HG03159 (cell line): Measurements from ENCODE around the gene KLF16.

Experiments used
- ATAC-seq: cut with Tn5 transposase; IDR thresholded peaks from one replicate; pipeline ENCODE4 v1.9.1; 2021; ENCODE audit warnings: mild to moderate bottlenecking, moderate library complexity; ENCODE audit not compliant: unreplicated experiment

KLF16 gene

DNA sequence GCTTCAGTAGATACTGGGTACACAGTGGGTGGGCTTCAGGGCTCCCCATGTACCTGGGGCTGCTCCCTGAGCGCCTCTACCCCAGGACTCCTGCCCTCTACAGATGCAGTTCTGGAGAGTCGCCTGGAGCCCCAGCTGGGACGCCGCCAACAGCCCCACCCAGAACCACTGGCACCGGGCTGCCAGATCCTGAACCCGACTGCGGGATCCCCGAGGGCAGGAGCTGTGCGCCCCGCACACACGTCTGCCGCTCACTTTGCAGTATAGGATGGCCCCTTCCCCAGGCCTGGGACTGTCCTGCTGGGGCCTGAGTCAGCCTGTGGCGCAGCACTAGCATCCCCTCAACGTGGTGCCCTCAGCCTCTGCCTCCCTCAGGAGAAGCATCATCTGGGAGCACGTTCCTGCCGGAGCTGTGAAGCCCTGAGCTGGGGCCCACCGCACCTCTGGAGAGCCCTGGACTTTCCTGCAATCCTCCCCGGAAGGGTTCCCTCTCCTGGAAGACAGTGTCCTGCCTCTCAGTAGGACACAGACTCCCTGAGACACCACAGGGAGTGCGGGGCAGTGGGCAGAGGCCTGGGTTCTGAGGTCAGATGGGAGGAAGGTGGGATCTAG lies 18.8 kb downstream of the KLF16 start:
- no peak for ATAC-seq

DNA sequence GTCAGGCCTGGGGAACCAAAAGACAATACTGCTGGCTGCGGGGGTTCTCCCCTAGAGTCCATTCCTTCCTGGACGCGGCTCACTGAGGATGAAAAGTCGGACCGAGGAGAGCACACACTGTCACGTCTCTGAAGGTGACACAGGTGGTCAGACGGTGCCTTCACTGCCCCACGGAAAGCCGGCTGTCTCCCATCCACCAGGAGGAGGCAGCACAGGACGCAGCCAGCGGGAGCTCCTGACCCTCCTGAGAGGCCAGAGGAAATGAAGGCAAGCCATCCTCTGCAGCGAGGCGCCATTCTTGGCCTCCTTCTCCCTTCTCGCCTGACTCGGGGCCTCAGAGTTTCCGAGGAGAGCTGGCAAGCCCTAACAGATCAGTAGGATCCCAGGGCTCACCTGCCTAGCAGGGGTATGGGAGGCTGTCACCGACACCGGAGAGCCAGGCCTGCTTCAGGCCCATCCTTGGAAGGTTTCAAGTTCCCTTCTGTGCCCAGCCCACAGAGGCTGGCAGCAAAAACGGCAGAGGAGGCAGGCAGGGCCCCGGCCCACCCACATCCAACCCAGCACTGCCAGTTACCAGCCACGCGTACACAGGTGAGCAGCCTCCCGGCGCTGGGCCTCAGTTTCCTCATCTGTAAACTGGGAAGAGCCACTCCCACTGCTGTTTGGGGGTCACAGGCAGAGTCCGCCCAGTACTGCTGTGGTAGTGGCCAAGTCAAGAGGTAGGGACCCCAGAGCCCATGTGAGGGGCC lies 19.6 kb downstream of the KLF16 start:
- no peak for ATAC-seq

DNA sequence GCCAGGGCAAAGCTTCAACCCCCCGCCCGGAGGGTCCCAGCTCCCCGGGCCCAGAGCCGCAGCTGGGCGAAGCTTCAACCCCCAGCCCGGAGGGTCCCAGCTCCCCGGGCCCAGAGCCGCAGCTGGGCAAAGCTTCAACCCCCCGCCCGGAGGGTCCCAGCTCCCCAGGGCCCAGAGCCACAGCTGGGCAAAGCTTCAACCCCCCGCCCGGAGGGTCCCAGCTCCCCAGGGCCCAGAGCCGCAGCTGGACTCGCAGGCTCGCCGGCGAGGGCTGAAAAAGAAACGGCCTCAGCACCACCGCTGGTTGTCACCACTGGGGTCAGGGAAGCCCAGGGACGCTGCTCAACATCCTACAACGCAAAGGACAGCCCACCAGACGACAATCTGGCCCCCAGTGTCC lies 20.3 kb downstream of the KLF16 start:
- ATAC-seq: no peak

DNA sequence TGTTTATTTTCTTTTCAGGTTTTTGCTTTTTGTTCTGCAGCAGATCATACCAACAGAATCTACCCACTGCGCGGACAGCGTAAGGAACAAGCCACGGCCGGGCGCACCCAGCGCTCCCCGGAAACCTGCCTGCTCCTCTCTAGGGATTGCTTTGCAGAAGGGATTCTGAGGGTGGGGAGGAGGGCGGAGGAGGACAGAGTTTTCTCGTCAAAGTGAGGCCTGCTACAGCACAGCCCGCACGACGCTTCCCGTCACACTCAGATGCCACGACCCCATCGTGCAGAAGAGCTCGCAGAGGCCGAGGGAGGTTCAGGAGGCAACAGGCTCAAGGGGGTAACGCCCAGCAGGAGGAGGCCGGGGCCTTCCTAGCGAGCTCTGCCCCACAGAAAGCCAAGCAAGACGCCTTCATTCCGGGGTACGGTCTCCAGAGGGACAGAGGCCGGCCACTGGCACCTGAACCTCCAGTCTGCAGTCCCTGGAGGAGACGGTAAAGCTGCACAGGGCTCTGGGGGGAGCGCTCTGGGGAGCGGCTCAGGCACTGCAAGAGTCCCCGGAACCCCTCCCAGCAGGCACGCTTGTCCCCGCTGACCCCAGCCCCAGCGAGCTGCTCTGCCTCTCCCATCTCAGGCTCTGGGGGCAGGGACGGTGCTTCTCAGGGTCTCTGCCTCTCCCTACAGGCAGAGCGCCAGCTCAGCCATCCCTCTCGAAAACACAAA lies 22.0 kb downstream of the KLF16 start:
- no peak for ATAC-seq

DNA sequence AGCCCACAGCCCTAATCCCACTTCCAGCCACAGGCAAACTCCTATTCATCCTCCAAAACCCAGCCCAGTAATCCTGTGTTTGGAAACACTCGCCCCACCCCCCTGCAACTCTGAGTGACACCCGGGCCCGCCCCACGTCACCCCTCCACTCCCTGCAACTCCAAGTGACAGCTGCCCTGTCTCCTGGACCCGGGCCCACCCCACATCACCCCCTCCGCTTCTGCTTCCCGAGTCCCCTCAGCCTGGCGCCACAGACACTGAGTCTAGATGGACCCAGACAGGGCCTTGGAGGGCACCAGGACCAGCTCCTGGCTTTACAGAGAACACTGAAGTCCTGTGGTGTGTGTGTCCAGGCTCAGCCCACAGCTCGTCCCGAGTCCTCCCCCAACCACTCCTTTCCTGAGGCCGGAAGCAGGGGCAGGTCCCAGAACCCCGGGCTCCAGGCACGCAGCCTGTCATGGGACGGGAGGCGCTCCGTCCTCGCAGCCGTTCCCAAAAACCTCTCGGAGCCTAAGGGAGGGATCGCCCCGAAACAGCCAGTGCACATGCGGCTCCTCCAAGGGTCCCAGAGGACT lies 22.8 kb downstream of the KLF16 start:
- ATAC-seq: no peak

DNA sequence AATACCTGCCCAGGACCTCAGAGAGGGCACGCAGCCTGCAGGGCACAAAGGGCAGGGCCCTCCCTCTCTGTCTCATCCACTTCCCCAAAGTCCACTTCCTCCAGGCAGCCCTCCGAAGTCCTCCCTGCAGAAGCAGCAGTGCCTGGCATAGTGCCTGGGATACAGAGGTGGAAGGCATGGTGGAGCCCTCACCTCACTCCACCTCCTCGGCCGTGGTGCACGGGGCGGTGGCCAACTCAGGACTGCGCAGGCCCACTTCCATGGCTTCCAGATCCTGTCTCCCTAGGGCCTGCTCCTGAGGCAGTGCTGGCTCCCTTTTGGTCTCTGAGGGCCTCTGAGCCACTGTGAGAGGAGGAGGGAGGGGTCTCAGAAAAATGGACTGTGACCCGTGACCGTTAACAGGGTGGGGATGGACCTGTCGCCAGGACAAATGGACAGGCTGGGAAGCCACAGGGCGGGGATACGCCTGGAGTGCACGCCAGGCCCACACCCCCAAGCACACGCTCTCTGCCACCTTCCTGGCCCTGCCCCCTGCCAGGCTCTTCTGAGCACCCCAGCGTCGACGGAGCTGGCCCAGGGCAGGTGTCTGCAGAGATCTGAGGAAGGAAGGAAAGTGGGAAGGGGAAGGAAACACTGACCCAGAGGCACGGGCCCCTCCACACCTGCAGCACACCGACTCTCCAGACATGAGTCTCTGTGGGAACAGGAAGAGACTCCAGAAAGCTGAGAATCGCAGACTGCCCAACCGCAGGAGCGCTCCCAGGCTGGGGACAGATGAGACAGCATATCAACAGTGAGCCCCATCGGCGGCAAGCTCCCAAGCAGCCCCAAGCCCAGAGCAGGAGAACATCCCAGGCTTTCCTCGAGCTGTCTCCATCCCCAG lies 23.5 kb downstream of the KLF16 start:
- no peak for ATAC-seq

DNA sequence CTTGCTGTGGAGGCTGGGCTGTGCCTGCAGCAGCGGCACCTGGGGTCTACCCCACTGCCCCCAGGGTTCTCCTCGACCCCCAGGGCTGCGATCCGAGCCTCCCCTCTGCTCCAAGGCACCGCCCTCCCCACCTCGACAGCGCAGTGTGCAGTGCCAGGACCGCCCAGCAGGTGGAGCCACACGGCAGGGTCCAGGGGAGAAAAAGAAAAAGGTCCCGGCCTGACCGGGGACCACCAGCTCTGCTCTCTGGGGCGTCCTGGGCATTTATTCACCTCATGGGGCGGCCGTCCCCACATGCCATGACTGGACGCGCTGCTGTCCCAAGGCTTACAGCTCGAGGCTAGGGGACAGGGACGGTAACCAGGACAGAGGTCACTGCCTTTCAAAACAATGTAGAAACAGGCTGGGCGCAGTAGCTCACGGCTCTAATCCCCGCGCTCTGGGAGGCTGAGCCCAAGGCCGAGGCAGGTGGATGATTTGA lies 25.7 kb downstream of the KLF16 start:
- ATAC-seq: no peak

DNA sequence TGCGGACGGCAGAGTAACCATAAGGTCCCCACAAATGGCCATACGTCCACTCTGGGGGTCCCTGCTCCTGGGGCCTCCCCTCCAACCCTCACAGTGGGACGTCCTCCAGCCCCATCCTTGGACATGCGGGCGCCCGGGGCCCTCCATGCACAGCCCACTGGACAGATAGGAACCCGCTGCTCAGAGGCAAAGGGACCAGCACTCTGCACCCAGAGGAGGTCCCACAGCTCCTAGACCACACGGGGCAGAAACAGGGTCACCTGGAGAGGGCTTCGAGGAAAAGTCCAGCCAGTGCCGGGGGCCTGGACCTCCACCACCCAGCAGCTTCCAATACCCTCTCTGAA lies 26.2 kb downstream of the KLF16 start:
- no peak for ATAC-seq

DNA sequence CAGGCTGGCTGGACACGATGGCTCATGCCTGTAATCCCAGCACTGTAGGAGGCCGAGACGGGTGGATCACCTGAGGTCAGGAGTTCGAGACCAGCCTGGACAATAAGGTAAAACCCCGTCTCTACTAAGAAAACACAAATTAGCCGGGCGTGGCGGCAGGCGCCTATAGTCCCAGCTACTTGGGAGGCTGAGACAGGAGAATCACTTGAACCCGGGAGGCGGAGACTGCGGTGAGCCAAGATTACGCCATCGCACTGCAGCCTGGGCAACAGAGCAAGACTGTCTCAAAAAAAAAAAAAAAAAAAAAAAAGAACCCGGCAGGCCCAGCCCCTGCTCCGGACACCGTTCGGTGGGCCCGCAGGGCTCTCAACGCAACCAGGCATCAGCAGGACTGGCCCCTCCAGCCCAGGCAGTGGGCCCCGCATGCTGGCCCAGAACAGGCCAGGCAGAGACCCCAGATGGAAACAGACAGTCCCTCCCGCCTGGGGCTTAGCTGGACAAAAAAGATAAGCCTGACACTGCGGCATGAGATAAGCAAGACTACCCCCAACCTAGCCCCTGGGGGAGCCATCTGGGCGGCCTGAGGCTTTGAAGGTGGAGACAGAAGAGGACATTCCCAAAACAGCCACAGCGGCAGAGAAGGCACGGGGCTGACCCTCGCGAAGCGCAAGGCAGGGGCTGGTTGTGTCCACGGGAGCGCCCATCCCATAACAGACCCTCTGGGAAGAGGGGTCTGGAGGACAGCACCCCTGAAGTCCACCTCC lies 26.7 kb downstream of the KLF16 start:
- ATAC-seq: no peak

DNA sequence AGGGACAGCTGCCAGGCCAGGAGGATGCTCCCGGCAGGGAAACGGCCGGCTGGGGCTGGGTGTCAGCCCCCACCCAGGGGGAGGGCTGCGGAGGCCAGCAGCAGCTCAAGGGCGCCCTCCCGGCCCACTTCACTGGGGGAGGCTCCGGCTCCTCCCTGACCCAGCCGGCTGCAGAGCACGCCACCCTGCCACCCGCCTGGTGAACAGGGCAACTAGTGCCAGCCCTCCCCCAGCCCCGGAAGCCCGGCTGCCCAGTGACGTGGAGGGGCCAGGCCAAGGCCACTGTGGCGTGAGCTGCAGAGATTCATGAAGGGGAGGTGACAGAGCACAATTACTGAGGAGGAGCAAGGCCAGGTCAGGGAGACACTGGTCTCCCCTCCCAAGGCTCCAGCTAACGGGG lies 29.8 kb downstream of the KLF16 start:
- no peak for ATAC-seq

DNA sequence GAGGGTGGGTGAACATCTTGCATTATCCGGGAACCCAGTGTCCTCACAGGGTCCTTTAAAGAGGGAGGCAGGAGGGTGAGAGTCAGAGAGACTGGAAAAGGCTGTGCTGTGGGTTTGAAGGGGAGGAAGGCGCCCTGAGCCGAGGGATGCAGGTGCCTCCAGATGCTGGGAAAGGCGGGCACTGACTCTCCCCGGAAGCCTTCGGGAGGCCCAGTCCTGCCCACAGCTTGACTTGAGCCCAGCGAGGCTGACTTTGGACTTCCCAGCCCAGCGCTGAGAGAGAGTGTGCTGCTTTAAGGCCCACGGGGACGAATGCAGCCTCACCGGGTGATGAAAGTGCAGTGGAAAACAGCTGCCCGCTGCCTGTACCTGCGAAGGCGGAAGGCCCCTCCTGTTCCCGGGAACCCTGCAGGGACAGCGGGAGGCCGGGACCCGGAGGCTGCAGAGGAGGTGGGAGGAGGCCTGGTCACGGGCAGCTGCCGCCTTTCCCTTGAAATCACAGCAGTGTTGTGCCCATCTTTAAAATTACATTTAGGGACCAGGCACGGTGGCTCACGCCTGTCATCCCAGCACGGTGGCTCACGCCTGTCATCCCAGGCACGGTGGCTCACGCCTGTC lies 31.2 kb downstream of the KLF16 start:
- no peak for ATAC-seq

DNA sequence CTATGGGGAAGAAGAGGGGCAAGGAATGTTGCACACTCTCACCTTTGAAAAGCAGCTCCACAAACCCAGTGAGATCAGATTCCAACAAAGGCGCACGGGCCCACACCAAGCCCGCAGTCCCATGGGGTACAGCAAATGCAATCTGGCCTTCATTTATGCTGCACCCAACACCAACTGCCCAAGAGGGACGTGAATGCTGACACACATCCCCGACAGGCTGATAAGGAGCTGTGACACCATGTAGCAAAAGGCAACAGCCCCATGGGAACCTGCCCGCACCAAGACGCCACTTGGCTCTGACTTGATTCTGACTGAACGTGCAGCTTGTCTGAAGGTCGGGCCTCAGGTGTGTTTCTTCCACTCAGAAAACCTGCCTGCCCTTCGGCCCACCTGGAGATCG lies 32.4 kb downstream of the KLF16 start:
- ATAC-seq: no peak

DNA sequence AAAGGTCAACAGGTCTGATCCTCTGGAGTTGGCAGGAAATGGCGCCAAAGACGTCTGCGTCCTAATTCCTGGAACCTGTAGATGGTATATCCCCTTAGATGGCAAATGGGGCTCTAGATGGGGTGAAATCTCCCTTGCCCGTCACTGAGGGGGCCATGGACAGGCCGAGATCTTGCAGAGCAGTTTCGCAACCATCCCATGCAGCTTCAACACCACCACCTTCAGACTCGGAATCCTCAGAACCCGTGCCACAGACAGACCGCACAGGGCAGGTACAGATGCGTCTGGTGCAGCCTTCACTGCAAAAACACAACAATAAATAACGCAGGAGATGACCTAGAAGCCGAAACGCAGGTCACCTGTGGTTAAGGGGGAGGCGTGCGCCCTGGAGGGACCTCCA lies 32.8 kb downstream of the KLF16 start:
- no peak for ATAC-seq

DNA sequence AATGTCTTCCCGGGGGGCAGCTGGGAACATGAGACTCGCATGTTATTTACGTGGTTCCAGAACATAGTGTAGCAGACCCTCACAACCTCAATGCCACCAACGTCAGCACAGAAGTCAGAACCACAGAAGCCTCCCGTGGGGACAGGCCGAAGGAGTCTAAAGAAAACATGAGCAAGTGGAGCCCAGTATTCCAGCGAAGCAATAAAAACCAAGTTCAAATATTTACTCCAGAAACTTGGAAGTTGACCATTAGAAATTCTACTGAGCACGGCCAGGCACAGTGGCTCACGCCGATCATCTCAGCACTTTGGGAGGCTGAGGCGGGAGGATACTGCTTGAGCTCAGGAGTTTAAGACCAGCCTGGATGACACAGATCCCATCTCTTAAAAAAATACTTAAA lies 33.4 kb downstream of the KLF16 start:
- no peak for ATAC-seq

DNA sequence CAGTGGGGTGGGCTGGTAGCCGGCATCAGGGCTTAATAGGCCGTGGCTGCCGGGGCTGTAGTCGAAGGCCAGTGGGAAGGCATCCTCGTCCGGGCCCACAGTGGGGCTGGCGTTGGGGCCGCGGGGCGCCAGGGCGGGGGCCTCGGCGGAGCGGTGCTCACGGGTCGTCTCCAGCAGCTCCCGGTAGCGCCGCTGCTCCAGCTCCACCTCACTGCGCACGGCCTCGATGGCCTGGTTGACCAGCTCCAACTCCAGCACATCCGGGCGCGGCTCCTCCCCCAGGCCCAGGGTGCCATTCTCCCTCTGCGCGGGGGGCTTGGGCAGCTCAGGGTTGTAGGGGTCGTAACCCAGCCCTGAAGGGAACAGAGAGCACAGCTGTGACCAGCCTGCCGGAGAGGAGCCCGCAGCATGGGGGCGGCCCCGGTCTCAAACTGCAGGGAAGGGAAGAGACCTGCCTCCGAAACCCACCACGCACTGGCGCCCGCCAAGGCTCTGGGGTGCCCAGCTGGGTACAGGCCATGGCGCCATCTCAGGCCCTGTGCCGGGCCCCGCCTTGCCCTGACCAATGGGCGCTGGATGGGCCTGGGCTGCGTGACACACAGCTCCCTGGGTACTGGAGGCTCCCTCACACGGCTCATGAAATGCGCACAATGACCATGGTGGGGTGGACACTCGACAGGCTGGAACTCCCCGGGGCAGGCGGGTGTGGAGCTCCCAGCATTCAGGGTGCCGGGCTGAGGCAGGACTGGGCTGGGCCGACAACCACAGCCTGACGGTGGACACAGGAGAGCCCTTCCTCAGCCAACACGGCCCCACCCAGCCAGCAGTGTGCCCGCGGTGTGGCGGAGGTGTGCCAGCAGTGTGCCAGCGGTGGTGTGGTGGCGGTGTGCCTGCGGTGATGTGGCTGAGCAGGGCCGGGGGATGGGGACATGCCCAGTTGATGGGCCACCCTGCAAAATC lies 34.8 kb downstream of the KLF16 start:
- no peak for ATAC-seq

DNA sequence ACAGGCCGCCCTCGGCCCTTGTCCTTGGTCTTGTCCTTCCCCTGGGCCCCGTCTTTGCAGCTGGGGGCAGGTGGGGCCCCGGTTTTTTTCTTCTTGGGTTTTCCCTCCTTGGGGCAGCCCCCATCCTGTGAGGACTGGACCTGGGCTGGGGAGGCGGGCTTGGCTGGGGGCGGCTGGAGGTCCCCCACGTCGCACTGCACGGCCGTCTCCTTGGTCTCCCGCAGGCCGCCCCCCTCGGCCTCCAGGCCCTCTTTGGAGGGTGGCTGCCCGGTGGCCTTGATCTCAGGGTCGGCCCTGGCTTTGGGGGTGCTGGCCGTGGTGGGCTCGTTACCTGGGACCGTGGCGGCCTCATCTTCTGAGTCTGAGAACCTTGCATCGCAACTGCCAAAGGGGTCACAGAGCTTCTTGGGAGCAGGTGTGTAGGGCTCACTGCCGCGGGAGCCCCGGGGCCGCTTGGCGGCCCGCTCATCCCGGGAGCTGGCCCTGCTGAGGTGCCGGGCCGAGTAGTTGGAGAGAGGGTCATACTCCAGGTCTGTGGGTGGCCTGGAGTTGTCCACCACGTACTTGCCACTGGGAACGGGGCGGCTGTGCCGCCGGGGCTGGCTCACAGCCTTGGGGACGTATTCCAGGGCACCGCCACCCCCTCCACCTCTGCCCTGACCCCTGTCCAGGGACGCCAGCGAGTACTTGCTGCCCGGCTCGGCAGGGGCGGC lies 35.7 kb downstream of the KLF16 start:
- no peak for ATAC-seq

DNA sequence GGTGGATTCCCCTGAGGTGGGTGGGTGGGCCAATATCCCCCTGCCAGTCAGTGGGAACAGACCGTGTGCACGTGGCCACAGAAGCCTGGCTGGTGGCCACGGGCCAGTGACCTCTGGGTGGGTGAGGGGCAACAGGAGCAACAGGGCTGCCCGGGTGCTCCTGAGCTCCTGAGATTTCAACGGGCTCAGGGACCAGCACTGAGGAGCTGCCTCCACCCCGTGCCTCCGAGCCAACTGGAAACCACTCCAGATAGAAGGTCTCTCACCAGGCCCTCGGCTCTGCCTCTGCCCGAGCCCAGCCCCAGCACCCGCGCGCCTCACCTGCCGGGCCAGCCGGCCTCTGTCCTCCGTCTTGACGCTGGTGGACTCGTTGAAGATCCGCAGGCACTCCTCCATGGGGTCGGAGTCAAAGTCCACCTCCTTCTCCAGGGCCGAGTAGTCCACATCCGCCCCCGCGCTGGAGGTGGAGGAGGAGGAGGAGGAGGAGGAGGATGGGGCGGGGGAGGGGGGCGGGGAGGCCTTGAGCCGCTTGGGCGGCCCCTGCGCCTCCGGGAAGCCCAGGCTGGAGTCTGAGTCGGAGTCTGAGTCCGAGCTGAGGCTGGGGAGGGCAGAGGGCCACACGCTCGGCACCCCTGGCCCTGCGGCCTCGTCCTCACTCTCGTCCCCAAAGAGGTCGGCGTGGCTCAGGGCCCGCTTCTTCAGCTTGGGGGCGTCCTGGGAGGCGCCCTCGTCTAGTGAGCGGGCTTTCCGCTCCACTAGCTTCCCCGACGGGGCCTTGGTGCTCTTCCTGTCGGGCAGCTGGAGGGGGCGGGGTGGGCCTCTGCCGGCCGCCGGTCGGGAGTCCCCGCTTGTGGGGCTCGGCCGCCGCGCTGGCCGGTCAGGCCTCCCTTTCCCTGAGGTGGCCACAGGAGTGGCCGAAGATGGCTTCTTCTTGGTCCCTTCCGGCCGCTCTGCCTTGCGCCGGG lies 36.5 kb downstream of the KLF16 start:
- ATAC-seq: no peak
